ENCODE results near the gene B3GAT1.

B3GAT1 gene

GRCh38 chr11:134331354-134332188 is 80.5 kb downstream of the B3GAT1 start, which contains the start of gene GLB1L2:
Gene GLB1L2, plus strand, starts transcription at chr11:134331988. Its CDS starts 74 bp downstream, at chr11:134332062.
- DNase-seq = peak; percentile 87

GRCh38 chr11:134330611-134331353 is 81.3 kb downstream of the B3GAT1 start:
- DNase-seq = peak; percentile 52
